T1000 (cell line): Measurements from ENCODE around the gene GLDC.
"Not testable (repeated sequence)": the region's sequence is repeated elsewhere in the genome, so short reads cannot be mapped to it uniquely, and the experiment has no call there.

Experiments used
- DNase-seq: peaks from one replicate; lab custom pipeline; 2025; ENCODE audit warnings: mixed read lengths; lab: John Stamatoyannopoulos, UW

Gene GLDC

GRCh38 chr9:6645355-6646292 lies at the start of gene GLDC:
Gene GLDC (minus strand): TSS chr9:6645729. CDS start chr9:6645499, 230 bp downstream.
- peak; percentile 18 for DNase-seq

DNA sequence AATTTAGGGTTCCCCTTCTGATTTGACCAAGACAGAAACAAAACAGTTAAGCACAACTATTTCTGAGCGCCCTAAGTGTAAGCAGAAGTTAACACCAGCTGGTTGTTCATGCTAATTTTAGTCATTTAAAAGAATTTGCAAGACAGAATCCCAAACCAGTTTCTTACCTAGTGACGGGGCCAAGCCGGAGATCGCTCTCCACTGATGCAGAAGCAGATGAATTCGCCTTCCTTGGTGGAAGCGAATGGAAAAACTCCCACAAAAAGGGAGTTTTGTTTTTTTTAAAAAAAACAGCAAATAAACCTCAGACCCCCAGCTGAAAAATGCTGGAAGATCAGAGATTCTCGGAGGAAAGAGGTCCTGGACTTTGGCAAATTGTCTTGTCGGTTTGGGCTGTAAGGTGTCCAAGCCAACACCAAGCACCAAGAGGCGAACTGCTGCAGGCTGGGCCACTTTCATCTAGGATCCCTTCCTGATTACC lies 47.4 kb upstream of the GLDC start:
- DNase-seq, result no peak

DNA sequence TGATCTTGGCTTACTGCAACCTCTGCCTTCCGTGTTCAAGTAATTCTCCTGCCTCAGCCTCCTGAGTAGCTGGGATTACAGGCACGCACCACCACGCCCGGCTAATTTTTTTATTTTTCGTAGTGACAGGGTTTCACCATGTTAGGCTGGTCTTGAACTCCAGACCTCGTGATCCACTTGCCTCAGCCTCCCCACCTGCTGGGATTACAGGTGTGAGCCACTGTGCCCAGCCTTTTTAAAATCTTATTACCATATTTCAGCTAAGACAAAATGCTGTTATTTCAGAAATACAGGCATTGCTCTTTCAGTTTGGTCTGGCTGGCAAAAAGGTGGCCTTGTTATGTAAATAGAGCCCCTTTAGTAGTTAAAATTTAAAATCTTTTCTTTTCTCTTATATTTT lies 46.9 kb upstream of the GLDC start:
- DNase-seq, result no peak

GRCh38 chr9:6690675-6691070 lies 45.1 kb upstream of the GLDC start:
- not testable (repeated sequence) for DNase-seq

- DNase-seq, result no peak
Measured at GRCh38 chr9:6689893-6690674, 44.6 kb upstream of the GLDC start.

DNA sequence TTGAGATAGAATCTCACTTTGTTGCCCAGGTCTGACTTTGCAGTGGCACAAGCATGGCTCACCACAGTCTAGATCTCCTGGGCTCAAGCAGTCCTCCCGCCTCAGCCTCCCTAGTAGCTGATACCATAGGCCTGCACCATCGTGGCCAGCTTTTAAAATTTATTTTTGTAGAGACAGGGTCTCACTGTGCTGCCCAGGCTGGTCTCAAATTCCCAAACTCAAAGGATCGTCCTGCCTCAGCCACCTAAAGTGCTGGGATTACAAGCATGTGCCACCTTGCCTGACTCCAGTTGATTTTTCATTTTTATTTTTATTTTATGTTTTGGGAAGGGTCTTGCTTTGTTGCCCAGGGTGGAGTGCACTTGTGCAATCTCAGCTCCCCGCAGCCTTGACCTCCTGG lies 41.7 kb upstream of the GLDC start:
- no peak for DNase-seq

DNA sequence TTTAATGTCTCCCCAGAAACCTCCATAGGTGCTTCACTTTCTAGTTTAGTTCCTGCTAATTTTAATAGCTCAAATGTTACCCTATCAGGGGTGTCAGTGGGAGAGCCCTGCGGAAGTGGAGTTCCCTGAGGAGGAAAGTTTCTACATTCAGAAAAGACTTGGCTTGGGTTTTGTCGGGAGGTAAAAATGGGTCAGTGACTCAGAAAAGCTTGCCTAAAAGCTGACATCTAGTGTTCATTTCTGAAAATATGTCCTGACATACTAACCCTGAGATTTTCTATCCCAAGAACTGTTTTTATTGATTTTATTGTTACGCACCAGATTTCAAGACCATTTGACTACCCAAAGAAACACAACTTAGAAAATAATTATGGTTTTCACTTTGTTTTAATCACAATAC lies 40.9 kb upstream of the GLDC start:
- no peak for DNase-seq

DNA sequence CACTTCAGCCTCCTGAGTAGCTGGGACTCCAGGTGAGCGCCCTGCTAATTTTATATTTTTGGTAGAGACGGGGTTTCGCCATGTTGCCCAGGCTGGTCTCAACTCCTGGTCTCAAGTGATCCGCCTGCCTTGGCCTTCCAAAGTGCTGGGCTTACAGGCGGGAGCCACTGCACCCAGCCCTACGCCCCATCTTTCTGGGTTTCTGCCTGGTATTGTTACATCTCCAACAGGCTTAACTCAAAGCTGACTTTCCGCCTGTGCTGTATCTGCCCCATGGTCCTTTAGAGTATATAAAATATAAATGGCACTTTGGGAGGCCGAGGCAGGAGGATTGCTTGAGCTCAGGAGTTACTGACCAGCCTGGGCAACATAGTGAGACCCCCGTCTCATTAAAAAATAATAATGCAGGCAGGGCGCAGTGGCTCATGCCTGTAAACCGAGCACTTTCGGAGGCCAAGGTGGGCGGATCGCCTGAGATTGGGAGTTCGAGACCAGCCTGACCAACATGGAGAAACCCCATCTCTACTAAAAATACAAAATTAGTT lies 36.5 kb upstream of the GLDC start:
- DNase-seq, result no peak

DNA sequence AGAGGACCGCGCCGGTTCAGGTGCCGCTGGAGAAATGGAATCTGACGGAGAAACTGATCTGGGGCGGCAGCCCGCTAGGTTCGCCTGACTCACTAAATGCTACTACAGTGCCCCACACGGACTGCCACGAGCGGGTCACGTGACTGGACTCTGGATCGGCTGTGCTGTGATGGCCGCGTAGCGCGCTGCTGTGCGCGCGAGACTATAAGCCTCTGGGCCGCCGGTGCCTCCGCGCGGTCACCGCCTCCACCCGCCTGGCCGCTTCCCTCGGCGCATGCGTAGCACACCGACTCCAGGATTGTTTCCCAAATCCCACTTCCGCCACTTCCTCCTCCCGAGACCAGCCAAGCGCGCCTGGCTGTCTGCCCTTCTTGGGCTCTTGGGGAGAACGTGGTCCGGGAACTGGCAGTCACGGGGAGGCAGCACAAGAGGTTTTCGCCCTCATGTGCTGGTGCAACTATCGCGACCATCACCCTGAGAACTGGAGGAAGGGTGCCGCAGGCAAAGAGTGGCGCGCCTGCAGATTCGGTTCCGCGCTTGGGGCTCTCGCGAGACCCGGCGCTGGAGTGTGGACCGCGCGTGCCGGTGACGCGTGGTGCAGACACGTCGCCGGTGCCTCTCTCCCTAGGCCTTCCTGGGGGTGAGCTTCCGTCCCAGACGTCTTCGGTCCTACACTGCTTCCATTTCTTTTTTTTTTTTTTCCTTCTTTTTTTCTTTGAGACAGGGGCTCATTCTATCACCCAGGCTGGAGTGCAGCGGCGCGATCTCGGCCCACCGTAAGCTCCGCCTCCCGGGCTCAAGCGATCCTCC lies 35.8 kb upstream of the GLDC start:
- DNase-seq, result peak; percentile 91

GRCh38 chr9:6680797-6681146 lies 35.2 kb upstream of the GLDC start:
- DNase-seq, result no peak

- DNase-seq, result no peak
Measured at GRCh38 chr9:6677803-6678202, 32.3 kb upstream of the GLDC start.

DNA sequence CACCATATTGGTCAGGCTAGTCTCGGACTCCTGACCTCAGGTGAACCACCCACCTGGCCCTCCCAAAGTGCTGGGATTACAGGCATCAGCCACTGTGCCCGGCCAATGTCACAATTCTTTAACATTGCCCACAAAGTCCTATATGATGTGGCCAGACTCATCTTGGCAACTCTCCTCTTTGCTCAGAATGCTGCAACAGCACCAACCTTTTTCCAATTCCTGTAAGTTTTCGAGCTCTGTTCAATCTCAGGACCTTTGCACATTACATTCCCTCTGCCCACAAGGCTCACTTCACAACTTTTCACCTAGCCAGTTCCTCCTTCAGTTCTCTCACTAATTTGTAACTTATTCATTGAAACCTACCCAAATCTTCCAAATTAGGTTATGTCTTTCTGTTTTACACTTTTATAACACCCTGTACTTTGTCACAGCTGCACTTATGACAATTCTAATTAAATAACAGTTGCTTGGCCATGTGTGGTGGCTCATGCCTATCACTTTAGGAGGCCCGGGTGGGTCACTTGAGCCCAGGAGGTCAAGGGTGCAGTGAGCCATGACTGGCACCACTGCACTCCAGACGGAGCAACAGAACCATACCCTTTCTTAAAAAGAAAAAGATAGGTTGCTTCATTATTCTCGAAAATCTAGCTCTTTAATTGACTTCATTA lies 30.9 kb upstream of the GLDC start:
- DNase-seq, result no peak

DNA sequence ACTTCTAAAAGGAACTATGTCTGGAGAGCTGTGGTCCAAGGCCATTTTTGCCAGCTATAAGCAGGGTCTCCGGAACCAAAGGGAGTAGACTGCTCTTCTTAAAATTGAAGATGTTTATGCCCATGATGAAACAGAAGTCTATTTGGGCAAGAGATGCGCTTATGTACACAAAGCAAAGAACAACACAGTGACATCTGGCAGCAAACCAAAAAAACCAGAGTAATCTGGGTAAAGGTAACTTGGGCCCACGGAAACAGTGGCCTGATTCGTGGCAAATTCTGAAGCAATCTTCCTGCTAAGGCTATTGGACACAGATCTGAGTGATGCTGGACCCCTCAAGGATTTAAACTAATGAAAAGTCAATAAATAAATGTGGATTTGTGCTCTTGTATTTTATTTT lies 29.7 kb upstream of the GLDC start:
- no peak for DNase-seq

GRCh38 chr9:6673326-6674025 lies 27.9 kb upstream of the GLDC start:
- DNase-seq, result no peak

- no peak for DNase-seq
Measured at GRCh38 chr9:6672118-6672517, 26.6 kb upstream of the GLDC start.

DNA sequence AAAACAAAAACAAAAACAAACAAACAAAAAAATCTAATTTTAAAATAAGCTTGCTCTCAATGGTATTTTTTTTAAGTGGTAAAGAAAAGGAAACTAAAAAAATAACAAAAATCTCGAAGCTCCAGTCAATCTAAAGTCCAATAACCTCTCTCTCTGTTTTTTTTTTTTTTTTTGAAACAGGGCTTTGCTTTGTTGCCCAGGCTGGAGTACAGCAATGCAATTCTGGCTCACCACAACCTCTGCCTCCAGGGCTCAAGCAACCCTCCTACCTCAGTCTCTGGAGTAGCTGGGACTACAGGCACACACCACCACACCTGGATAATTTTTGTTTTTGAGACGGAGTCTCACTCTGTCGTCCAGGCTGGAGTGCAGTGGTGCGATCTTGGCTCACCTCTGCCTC lies 25.9 kb upstream of the GLDC start:
- DNase-seq, result no peak

DNA sequence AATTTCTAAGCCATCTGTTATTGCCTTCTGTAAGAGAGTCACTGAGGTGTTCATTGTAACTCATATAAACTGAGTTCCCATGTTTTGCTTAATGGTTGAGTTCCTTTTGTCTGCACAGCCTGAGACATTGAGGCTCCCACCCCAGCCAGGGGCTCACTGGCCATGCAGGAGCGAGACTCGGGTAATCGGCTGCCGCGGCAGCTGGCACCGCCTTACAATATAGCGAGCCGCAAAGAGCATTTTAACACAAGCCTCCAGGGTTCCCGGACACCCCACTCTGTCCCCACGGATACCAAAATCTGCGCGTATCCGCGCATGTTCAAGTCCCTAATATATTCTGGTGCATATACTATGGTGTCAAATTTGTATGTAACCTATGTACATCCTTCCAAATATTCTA lies 24.4 kb upstream of the GLDC start:
- DNase-seq, result no peak

GRCh38 chr9:6667633-6668280 lies 22.2 kb upstream of the GLDC start:
- no peak for DNase-seq

- DNase-seq, result no peak
Measured at GRCh38 chr9:6667080-6667479, 21.6 kb upstream of the GLDC start.

DNA sequence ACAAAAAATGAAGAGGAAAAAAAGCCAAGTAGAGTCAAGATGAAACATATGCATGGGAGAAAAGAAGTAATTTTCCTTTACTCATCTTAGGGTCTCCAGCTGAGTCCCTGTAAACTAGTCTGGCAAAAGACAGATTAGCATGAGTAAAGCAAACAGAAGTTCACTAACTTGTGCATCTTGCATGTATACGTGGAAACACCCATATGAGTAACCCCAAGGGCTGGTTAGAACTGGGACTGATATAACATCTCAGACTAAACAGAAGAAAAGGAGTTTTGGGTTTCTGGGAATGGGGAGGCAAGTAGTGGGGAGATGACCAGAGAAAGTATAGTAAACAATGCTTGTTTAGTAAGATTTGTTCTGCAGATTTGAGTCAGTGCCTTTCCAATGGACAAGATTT lies 20.1 kb upstream of the GLDC start:
- DNase-seq, result no peak
